Measurements from ENCODE around the gene BCL11B.
A peak's percentile ranks its signal among the peaks of the same experiment; 100 is the strongest.

BCL11B gene

DNA sequence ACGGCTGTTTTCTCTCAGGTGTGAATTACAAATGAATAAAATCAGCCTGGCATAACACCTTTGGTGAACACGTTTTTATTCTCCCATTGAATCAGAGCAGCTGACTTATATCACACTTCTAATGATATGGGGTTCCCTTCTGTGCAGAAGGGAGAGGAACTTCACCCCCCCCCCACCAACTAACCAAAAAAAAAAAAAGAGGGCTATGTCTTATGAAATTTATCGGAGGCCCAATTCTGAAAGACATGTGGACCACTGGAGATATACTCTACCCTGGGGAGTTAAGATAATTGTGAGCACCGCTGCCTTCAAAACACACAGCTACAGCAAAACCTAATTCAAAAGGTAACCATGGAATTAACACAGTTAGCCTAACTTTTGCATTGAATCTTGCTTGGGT lies 4.6 kb downstream of the BCL11B start:
- no peak for DNase-seq

DNA sequence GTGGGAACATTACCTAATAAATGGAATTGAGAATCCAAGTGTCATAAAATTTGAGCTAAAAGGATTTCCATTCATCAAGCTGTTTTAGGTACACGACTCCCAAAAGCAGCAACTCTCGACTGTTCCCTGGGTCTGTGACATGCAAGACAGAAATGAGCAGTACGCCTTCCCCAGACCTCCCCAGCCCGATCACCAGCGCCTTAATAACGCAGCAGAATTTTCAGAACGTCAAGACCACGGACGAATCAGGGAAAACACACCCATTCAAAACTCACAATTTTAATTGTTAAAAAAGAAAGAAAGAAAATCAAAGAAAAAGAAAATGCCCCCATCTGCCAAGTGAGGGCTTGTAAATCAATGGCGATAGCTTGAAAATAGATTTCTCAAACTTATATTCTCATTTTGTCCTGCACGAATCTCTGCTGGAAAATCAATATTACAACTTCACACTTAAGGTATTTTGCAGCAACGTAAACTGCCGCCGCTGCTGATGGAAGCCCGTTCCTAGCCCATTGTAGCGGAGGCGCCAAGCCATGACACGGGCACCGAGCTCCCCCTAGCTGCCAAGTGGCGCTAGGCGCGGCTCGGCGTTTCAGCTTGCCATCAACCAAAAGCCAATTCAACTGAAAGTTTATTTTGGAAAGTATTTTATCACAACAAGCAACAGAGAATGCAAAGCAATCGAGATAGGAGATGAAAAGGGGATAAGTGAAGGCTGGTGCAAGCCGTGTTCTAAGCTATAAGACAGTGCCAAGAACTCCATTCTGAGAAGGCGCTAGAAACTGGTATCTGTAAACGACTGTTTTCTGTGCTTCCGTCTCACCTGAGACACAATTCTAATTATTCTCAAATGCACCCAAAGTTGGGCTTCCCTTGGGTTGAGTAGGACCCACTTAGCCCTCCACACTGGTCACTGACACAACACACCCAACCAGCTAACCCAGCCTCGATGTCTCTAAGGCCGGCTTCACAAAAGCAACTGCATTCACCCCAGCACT lies 5.5 kb downstream of the BCL11B start:
- peak; percentile 89 for DNase-seq

- no peak for DNase-seq
Observed at GRCh38 chr14:99265571-99265970, 6.4 kb downstream of the BCL11B start.

GRCh38 chr14:99264691-99265450 lies 7.1 kb downstream of the BCL11B start:
- DNase-seq = no peak

GRCh38 chr14:99263564-99264330 lies 8.2 kb downstream of the BCL11B start:
- no peak for DNase-seq

DNA sequence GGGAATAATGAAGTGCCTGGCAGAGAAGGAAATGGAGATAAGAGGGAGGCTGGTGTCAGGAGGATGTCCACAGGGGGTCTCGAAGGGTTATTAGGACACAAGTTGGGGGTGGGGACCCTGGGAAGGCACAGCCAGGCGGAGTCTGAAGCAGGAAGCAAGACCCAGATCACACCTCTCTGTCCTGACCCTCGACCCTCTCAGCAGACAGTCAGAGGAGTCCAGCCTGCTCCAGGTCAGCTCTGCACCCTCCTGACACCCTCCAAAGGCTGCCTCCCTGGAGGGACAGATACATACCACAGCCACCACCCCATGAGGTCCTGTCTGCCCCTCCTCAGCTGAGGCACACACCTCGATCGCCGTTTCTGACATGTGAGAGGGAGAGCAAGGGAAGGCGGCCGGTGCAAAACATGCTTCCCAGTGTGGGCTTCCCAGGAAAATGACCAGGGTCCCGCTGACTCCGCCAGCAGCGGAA lies 9.0 kb downstream of the BCL11B start:
- no peak for DNase-seq

DNA sequence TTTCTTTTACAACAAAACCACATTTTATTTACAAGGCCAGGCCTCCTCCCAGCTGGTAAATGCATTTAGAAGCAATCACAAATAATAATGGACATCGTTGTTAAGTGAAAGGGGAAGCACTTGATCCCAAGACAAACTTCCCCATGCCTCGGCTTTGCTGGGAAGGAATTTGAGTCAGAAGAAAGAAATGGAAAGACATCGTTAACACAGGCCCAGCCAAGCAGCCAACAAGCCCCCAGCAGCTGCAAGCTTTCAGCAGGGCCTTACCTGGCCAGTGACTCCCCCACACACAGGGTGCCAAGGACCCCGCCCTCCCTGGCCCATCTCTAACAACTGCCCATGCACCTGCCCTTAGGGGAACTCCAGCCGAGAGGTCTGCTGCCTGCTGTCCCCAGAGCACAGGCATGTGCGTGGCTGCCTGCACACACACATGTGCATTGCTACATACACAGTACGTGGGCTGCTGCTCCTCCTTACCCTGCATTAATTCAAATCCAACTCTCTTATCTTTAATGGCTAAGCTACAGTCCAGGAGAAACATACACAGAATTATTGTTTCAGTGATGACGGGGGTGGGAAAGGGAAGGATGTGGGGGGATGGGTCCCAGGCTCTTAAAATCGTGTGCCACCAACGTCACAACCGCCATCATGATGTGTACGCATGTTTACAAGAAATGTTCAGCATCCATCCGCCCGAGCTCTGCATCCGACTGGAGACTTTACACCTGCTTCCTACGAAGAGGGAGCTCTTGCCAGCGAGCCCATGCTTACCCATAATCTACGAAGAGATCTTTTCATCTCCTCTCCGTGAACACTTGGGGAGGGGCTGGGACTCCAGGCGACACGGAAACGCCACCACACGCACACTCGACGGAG lies 9.8 kb downstream of the BCL11B start:
- no peak for DNase-seq

- DNase-seq = peak; percentile 57
Observed at GRCh38 chr14:99260587-99261551, 11.1 kb downstream of the BCL11B start.

DNA sequence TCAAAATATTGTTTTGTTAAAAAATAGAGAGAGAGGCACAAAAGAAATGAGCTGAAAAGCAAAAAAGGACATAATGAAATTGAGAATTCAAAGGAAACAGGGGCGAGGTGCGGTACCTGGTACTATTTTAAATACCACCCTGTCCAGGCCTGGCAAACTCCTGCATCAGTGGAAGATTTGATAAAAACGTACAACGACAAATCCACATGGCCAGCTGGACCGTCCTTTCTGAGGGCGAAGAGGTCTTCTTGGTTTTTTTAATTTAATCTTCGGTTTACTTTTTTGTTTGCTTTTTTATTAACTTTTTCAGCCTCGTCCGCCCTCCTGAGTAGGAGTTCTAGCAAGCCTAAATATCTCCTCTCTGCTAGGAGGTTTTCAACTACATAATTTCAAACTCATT lies 11.9 kb downstream of the BCL11B start:
- no peak for DNase-seq

DNA sequence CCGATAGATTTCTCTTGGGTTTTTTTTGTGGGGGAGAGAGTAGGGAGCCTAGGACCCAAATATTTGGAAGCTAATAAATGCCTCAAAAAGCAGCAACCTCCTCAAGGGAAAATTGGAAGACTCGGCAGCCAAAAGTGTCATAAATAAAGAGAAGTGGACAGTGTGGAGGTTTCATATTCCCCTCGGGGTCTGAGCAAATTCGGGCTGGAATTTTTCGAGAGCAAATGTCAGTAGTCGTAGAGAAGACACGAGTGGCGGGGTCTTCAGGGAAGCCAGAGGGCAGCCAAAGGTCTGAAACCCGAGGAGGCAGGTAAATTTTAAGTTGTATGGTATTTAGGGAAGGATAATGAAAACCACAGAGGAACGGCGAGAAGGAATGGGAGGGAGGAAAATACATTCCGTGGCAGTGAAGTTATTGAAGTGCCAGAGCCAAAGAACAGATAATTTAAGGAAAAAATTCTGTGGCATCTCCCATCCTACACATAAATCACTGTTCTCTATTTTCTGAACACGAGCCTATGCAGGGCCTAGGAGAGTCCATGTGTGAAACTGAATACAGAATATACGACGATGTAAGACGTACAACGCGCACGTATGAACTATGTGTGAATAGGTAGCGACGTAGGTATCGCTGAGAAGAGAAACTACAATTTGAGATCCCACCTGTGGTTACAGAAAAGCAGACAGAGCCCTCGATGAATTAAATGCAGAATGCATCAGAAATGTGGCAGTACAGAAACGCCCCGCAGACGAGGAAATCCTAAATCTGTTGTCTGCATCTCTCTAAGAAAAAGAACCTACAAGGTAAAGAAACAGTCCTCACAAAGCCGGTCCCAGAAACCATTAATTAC lies 12.9 kb downstream of the BCL11B start:
- no peak for DNase-seq

GRCh38 chr14:99258341-99258861 lies 13.6 kb downstream of the BCL11B start:
- no peak for DNase-seq

DNA sequence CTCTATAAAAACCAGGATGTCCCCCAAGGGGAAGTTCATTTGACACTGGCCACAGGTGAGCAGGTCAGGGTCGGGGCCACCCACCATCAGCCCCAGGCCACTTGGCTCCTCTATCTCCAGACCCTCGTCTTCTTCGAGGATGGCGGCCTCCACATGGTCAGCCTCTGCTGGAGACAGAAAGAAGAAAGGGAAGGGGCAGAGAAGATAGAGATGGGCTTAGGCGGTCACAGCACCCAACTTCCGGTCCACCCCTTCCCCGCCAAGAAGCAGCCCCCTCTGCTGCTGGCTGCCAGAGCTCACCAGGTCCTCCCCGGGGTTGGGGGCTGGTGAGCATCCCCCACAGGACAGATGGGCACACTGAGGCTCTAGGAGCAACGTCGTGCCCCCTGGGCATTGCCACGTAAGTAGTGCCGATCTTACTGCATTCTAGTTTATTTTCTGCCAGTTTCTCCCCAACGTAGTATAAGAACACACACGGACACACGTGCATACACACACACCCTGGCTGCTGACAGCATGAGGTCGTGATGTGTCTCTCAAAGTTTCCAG lies 14.2 kb downstream of the BCL11B start:
- DNase-seq = no peak

DNA sequence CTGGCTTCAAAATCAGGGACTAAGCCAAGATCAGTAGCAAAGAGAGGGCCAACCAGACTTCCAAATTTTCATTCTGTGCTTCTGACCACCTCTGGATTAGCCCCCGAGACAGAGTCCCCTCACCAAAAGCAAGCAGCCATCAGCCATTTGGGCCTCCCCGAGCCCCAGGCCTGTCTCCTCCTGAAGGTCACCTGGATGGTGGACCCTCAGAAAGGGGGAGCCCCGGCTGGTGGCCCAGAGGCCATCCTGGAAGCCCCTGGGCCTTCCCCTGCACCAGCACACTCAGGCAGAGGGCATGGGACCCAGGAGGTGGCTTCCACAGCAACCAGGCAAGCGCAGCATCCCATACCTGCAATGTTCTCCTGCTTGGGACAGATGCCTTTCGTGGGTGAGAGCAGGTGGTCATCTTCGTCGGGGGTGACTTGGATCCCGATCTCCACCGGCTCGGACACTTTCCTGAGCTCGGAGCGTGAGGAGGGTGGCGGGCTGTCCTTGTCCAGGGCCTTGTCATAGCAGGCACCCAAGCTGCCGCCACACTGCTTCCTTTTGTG lies 14.8 kb downstream of the BCL11B start:
- DNase-seq = no peak

DNA sequence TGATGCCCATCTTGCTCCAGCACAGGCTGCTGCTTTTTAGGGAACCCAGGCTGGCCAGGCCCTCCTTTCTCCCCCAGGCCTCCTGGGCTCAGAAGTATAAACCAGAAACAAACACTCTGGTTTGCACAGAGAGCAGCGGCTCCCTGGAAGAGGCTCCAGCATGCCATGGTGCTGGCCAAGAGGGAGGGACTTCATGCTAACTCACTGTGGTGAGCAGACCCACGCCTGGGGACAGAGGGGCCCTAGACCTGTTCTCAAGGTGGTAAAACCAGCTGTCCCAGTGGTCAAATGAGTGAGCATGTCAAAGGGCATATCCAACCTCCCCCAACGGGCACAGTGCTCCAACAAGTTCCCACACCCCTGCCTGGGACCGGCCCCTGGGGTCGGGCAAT lies 15.5 kb downstream of the BCL11B start:
- no peak for DNase-seq

DNA sequence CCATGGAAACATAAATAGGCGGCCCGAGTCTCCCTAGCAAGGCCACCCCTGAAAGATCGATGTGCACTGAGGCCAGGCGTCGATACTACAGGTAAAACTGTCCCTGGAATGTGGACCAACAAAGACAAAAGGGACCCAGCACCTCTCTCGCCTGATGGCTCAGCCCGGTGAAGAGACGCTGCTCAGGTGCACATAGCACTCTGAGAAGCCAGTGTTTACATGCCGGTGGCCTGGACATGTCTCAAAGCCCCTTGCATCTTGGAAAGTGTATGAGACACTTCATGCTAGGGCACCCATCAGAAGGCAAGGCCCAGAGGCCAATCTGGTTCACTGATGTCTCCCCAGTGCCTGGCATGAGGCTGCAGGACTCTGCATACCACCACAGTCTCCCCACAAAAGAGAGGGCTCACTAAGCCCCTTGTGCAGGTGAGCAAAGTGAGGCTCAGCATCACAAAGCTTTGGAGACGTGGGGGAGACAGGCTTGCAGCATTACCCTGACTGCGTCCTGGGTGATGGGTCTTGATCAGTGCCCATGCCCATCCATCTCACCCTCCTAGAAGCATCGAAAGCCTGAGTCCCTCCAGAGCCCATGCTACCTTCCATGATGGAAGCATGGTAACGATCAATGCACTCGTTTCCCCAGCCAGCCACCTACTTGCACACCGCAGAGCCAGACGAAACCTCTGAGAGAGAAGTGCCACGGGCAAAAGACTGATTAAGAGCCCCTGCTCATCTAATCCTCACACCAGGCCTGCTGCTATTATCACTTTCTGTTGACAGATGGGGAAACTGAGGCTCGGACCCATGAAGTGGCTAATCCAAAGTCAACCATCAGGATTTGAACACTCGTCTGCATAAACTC lies 16.1 kb downstream of the BCL11B start:
- DNase-seq = no peak

DNA sequence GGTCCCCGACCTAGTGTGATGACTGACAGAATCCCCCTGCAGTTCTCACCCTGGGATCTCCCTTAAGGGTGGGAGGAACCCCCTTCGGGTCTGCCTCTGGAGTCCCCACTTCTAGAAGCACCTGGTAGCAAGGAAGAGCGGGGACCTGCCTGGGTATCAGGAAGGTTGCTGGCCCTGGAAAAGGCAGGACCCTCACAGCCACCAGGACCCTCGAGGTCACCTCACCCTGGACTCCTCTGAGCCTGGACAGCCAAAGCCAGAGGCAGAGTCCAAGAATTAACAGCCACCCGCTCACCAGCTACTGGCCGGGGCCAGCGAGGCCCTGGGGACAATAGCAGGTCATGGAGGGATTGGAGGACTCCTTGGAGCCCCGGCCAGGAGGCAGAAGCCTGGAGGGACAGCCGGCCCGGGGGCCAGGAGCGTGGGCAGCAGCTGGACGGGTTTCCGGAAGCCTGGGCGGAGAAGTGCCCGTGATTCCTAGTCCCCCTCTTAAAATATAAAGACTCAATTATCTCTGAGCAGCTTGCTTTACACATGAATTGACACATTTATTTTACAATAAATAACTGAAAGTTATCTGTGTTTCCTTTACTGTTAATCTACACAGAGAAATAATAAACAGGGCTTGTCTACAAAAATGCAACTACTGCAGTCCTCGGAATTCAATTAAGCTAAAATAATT lies 17.5 kb downstream of the BCL11B start:
- DNase-seq = no peak

DNA sequence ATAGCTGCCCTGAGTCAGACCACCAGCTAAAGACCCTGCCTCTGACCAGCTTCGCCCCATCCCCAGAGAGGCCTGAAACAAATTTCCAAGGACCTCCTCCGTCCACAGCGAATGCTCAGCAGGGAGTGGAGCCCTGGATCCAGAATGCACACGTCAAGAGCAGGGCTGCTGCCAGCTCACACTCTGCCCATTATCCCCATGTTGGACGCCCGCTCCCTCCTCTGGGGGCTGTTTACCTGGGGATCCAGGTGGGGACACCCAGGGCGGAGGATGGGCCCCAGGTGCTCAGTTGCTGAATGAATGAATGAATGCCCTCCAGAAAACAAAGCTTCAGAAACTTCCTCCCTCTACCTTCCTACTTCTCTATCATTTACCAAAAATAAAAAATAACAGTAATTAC lies 18.1 kb downstream of the BCL11B start:
- no peak for DNase-seq
